Osteoblast (primary cell): ENCODE data around the gene HDHD5. TPM values are rescaled to one million over a fixed set of nuclear protein-coding genes. Genes with fewer than 3 reads are reported as not detected.
A peak's percentile ranks its signal among the peaks of the same experiment; 100 is the strongest.
"Not testable (repeated sequence)": the region's sequence is repeated elsewhere in the genome, so short reads cannot be mapped to it uniquely, and the experiment has no call there.

Source experiments
- DNase-seq: peaks from one replicate; pipeline ENCODE4 v3.0.0; 2011; ENCODE audit warnings: low spot score, mixed read lengths; ENCODE audit not compliant: insufficient read length; ENCODE audit errors: missing footprints
- H2AFZ ChIP-seq: 2 replicates; pipeline ENCODE4 v1.6.0; 2011; ENCODE audit warnings: mild to moderate bottlenecking, low read length
- H3K27ac ChIP-seq: 2 replicates; pipeline ENCODE4 v1.5.1; 2011; ENCODE audit warnings: mild to moderate bottlenecking, low read depth, low read length, moderate library complexity
- H3K27me3 ChIP-seq: 2 replicates; pipeline ENCODE4 v1.6.0; 2012; ENCODE audit warnings: mild to moderate bottlenecking, control low read depth, inconsistent platforms, low read length, moderate library complexity; ENCODE audit not compliant: insufficient read depth
- H3K36me3 ChIP-seq: 2 replicates; pipeline ENCODE4 v1.5.1; 2011; ENCODE audit warnings: mild to moderate bottlenecking, low read length, control low read depth, moderate library complexity; ENCODE audit not compliant: insufficient read depth
- H3K4me1 ChIP-seq: 2 replicates; pipeline ENCODE4 v1.5.1; 2011; ENCODE audit warnings: mild to moderate bottlenecking, low read length, control low read depth, moderate library complexity; ENCODE audit not compliant: insufficient read depth
- H3K4me2 ChIP-seq: 2 replicates; pipeline ENCODE4 v1.6.0; 2011; ENCODE audit warnings: mild to moderate bottlenecking, low read length; ENCODE audit not compliant: insufficient read depth
- H3K4me3 ChIP-seq: fragments of 200-600 bp; sonication (generic); 3 replicates; pipeline ENCODE4 v1.5.1; 2012; ENCODE audit warnings: mild to moderate bottlenecking, low read length, inconsistent platforms; ENCODE audit not compliant: insufficient read depth
- H3K79me2 ChIP-seq: 2 replicates; pipeline ENCODE4 v1.6.0; 2012; ENCODE audit warnings: mild to moderate bottlenecking, low read length, control low read depth, inconsistent platforms; ENCODE audit not compliant: insufficient read depth
- H3K9me3 ChIP-seq: 2 replicates; pipeline ENCODE4 v1.5.1; 2011; ENCODE audit warnings: low read depth, low read length, control low read depth
- H4K20me1 ChIP-seq: 2 replicates; pipeline ENCODE4 v1.6.0; 2012; ENCODE audit warnings: mild to moderate bottlenecking, low read length, control low read depth; ENCODE audit not compliant: insufficient read depth
- CTCF ChIP-seq: IDR thresholded peaks from 2 replicates; pipeline ENCODE4 v1.5.1; 2011; ENCODE audit warnings: mild to moderate bottlenecking, low read depth, low read length, moderate library complexity; ENCODE audit errors: extremely low read depth
- total RNA-seq: library from RNA; depleted of rRNA; stranded (reverse); fragments of >200 nt; gene quantifications from 2 replicates; pipeline ENCODE4 v1.2.3, GENCODE V29; 2012

HDHD5 gene
- total RNA-seq, 1 donor: 31.8 TPM

GRCh38 chr22:17155941-17156340 lies 3.1 kb downstream of the HDHD5 start:
- Histone ChIP-seq H3K9me3 (no peaks in the 10 kb centered on the region), H3K36me3 (no peaks in the 10 kb centered on the region), H2AFZ (no peak overlapping the region), H4K20me1 (peaks cover 12% of the 10 kb centered on the region), H3K27me3 (no peaks in the 10 kb centered on the region), H3K27ac (no peak overlapping the region), H3K4me1 (no peaks in the 10 kb centered on the region), H3K4me2 (no peak overlapping the region), H3K79me2 (peaks cover 30% of the 10 kb centered on the region), H3K4me3 (no peak overlapping the region)
- no peak for TF ChIP-seq CTCF
- DNase-seq: peak; percentile 70

- Histone ChIP-seq H3K79me2 (peaks cover 30% of the 10 kb centered on the region), H3K4me3 (no peak overlapping the region), H3K4me2 (no peak overlapping the region), H4K20me1 (peaks cover 15% of the 10 kb centered on the region), H3K27me3 (no peaks in the 10 kb centered on the region), H3K36me3 (no peaks in the 10 kb centered on the region), H3K27ac (no peak overlapping the region), H3K9me3 (no peaks in the 10 kb centered on the region), H2AFZ (no peak overlapping the region), H3K4me1 (no peaks in the 10 kb centered on the region)
- no peak for TF ChIP-seq CTCF
- DNase-seq: peak; percentile 59
These were observed 6.1 kb downstream of the HDHD5 start for GRCh38 chr22:17152971-17153370.

DNA sequence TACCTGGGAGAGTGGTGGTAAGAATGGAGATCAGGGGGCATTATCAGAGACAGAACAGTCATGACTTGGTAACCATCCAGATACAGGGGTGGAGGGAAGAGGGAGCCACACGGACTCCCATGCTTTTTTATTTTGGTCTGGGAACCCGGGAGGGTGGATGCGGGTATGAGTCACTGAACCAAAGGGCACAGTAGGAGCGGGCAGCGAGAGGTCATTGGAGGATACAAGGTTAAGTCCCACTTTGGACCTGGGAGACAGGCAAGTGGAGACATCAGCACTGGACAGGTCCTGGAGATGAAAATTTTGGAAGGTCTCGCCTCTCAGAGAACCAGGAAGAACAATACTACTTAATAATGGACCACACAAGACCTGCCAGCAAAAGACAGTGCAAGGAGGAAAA lies 6.7 kb downstream of the HDHD5 start:
- no peaks in the 10 kb centered on the region for H3K36me3 ChIP-seq
- no peaks in the 10 kb centered on the region for H3K9me3 ChIP-seq
- H2AFZ ChIP-seq: no peak overlapping the region
- no peak overlapping the region for H3K4me2 ChIP-seq
- H4K20me1 ChIP-seq: peaks cover 15% of the 10 kb centered on the region
- no peaks in the 10 kb centered on the region for H3K27me3 ChIP-seq
- H3K79me2 ChIP-seq: peaks cover 23% of the 10 kb centered on the region
- H3K27ac ChIP-seq: no peak overlapping the region
- no peak overlapping the region for H3K4me3 ChIP-seq
- peak; percentile 43 for DNase-seq
- TF ChIP-seq CTCF: no peak
- H3K4me1 ChIP-seq: no peaks in the 10 kb centered on the region

DNA sequence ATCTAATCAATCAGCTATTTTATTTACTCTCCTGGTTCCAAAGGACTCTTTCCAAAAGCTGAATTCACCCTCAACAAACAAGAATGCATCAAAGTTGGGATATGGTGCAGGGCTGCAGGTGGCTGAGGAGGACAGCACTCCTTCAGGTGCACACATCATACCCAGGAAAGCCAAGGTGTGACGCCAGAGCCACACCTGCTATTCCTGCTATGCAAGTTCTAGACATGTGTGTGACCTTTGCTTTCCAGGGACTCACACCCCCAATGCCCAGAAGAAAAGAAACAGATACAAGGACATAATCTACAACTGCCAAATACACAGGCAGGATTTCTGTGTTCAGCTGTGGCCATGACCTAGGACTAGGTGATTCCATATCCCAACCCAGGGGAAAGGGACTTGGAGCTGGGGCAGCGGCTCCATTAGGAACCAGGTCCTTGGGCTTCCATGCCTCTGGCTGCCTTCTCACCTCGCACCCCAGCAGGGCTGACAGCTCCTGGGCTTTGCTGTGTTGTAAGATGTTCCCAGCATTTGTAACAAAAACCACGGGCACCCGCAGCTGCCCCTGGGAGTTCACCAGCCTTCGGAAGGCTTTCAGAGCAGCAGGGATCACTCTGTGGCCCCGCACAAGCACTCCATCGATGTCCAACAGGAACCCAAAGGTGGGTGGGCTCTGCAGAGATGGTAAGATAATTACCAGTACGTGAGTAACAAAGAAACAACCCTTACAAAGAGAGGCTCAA lies 9.8 kb downstream of the HDHD5 start:
- Histone ChIP-seq H3K4me1 (no peaks in the 10 kb centered on the region), H3K36me3 (no peaks in the 10 kb centered on the region), H3K27me3 (no peaks in the 10 kb centered on the region), H3K79me2 (peaks cover 15% of the 10 kb centered on the region), H3K4me3 (no peak overlapping the region), H3K9me3 (no peaks in the 10 kb centered on the region), H3K27ac (no peak overlapping the region), H4K20me1 (peaks cover 15% of the 10 kb centered on the region), H3K4me2 (no peak overlapping the region), H2AFZ (no peak overlapping the region)
- DNase-seq: peak; percentile 58
- no peak for TF ChIP-seq CTCF

- H3K4me1 ChIP-seq, H3K9me3 ChIP-seq, H3K4me3 ChIP-seq, H3K36me3 ChIP-seq, DNase-seq, H3K27me3 ChIP-seq, H3K27ac ChIP-seq, H4K20me1 ChIP-seq, H3K79me2 ChIP-seq, H3K4me2 ChIP-seq, H2AFZ ChIP-seq: not testable (repeated sequence)
These were observed 11.6 kb downstream of the HDHD5 start for GRCh38 chr22:17147458-17147857.
